ENCODE data around the gene AHRR.

AHRR gene

DNA sequence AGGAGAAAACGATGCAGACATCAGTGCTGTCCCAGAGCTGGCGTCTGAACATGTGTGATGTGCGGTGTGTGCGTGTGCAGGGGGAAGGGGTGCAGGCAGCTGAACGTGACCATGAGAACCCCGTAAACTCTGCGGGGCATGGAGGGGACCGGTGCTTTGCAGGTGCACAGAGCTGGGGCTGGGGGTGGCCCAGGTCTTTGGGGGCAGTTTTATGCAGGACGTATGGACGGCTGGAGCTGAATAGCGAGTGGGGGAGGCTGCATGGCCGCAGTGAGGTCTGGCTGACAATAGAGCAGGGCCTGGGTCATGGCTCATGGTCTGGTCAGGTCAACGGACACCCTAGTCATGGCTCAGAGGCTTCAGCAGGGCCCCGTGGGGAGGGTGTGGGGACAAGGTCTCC is 118.1 kb downstream of the AHRR start:
- Histone ChIP-seq H3K27ac (ENCODE audit: low read depth, low read length) (no peak overlapping the region), H2BK12ac (ENCODE audit: low read length) (no peak overlapping the region), H2BK120ac (ENCODE audit: insufficient read depth, low read length, poor library complexity) (no peak overlapping the region), H2AK5ac (ENCODE audit: low read length) (no peak overlapping the region), H2BK5ac (ENCODE audit: low read depth, low read length, poor library complexity) (no peak overlapping the region), H3K79me2 (ENCODE audit: control insufficient read depth, insufficient read depth, low read length, poor library complexity) (peaks cover 14% of the 10 kb centered on the region), H4K12ac (ENCODE audit: low read depth, low read length) (no peak overlapping the region), H3K36me3 (ENCODE audit: control insufficient read depth in 1 of 2, insufficient read depth in 2 of 2, low read length in 2 of 2) (no peaks in the 10 kb centered on the region), H3K4me1 (ENCODE audit: control insufficient read depth in 1 of 2, insufficient read depth in 2 of 2, low read length in 2 of 2) (peaks cover 13 to 14% of the 10 kb centered on the region in 2 experiments), H4K91ac (ENCODE audit: low read depth, low read length) (no peak overlapping the region), H3K9me3 (ENCODE audit: insufficient read depth, low read depth, low read length) (no peaks in the 10 kb centered on the region), H3K4me2 (ENCODE audit: low read length) (no peak overlapping the region), H3K4ac (ENCODE audit: low read depth, low read length) (no peak overlapping the region), H3K14ac (ENCODE audit: low read length) (no peak overlapping the region), H4K8ac (ENCODE audit: low read depth, low read length) (no peak overlapping the region), H2AFZ (ENCODE audit: insufficient read depth, low read length, poor library complexity) (no peak overlapping the region), H3K79me1 (ENCODE audit: low read length) (peaks cover 7% of the 10 kb centered on the region), H3K23ac (ENCODE audit: low read length) (no peak overlapping the region), H3K18ac (ENCODE audit: low read length) (no peak overlapping the region), H3K9ac (ENCODE audit: low read length) (no peak overlapping the region), H3K4me3 (ENCODE audit: low read depth, low read length) (no peak overlapping the region), H3K27me3 (ENCODE audit: insufficient read depth, low read length) (no peaks in the 10 kb centered on the region)
- DNase-seq, result no peak
- no CpG with 5 or more reads among the region's 14 CpGs for WGBS (ENCODE audit: extremely low coverage, insufficient coverage, insufficient read length)

DNA sequence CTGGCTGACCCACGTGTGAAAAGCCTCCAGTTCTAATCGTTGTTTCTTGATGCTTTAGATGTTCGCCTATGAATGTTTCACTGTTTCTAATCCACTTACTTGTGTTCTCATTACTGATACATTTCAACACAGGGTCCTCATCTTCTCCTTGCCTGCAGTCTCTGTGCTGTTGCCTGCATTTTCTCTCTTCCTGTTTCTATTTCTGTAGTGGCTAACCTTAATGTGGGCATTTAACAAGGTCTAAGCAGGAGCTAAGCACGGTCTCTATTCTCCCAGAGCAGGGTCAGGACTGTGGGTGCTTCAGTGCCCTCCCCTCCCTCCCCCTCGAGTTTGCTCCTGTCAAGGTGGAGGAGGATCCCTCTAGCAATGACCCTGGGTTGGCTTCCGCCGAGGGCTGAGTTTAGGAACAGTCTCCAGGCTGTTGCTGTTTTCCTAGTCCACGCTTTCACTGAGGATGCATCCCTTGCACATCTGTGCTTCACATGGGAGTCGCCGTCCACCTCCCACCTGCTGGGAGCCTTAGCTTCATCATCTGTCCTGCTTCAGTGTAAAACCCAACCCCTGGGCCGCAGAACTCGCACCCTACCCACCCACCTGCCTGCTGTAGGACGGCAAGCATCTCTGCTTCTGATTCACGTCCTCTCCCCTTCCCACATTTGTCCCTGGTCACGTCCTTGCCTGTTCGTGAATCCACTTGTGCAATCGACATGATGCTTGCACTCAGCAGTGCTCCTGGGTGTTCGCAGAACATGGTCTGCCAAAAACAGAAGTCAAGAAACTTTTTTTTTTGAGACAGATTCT is 119.1 kb downstream of the AHRR start:
- Histone ChIP-seq H3K4me2 (ENCODE audit: low read length) (no peak overlapping the region), H3K27me3 (ENCODE audit: insufficient read depth, low read length) (no peaks in the 10 kb centered on the region), H4K91ac (ENCODE audit: low read depth, low read length) (no peak overlapping the region), H3K27ac (ENCODE audit: low read depth, low read length) (no peak overlapping the region), H3K79me1 (ENCODE audit: low read length) (peaks cover 7% of the 10 kb centered on the region), H4K12ac (ENCODE audit: low read depth, low read length) (no peak overlapping the region), H2BK120ac (ENCODE audit: insufficient read depth, low read length, poor library complexity) (no peak overlapping the region), H3K9ac (ENCODE audit: low read length) (no peak overlapping the region), H2BK5ac (ENCODE audit: low read depth, low read length, poor library complexity) (no peak overlapping the region), H3K9me3 (ENCODE audit: insufficient read depth, low read depth, low read length) (no peaks in the 10 kb centered on the region), H3K4me1 (ENCODE audit: control insufficient read depth in 1 of 2, insufficient read depth in 2 of 2, low read length in 2 of 2) (peaks cover 13 to 14% of the 10 kb centered on the region in 2 experiments), H3K18ac (ENCODE audit: low read length) (no peak overlapping the region), H2BK12ac (ENCODE audit: low read length) (no peak overlapping the region), H3K4ac (ENCODE audit: low read depth, low read length) (no peak overlapping the region), H2AK5ac (ENCODE audit: low read length) (no peak overlapping the region), H3K23ac (ENCODE audit: low read length) (no peak overlapping the region), H4K8ac (ENCODE audit: low read depth, low read length) (no peak overlapping the region), H2AFZ (ENCODE audit: insufficient read depth, low read length, poor library complexity) (no peak overlapping the region), H3K36me3 (ENCODE audit: control insufficient read depth in 1 of 2, insufficient read depth in 2 of 2, low read length in 2 of 2) (no peaks in the 10 kb centered on the region), H3K79me2 (ENCODE audit: control insufficient read depth, insufficient read depth, low read length, poor library complexity) (peaks cover 14% of the 10 kb centered on the region), H3K4me3 (ENCODE audit: low read depth, low read length) (peak overlapping the region; percentile 30), H3K14ac (ENCODE audit: low read length) (no peak overlapping the region)
- no CpG with 5 or more reads among the region's 18 CpGs for WGBS (ENCODE audit: extremely low coverage, insufficient coverage, insufficient read length)
- no peak for DNase-seq

DNA sequence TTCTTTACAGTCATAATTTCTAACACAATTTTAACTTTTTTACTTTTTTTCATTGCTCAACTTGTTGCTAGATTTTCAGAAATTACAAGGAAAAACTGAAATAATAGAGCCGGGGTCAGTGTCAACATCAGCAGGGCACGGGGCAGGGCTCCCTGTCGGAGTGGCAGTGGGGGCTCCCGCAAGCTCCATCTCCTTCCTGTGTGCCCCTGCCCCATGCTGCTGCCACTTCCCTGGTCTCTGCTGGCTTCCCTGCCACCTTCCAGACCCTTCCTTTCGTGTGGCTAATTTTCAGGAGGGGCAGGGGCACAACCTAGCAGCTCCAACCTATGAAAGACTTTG is 120.5 kb downstream of the AHRR start:
- H3K4me2 ChIP-seq (ENCODE audit: low read length), result peak overlapping the region; percentile 77
- H3K4ac ChIP-seq (ENCODE audit: low read depth, low read length), result no peak overlapping the region
- peaks cover 7% of the 10 kb centered on the region for H3K79me1 ChIP-seq (ENCODE audit: low read length)
- no peak overlapping the region for H3K9ac ChIP-seq (ENCODE audit: low read length)
- peaks cover 14% of the 10 kb centered on the region for H3K79me2 ChIP-seq (ENCODE audit: control insufficient read depth, insufficient read depth, low read length, poor library complexity)
- H3K27me3 ChIP-seq (ENCODE audit: insufficient read depth, low read length), result no peaks in the 10 kb centered on the region
- no peak overlapping the region for H3K14ac ChIP-seq (ENCODE audit: low read length)
- no peak for DNase-seq
- H4K8ac ChIP-seq (ENCODE audit: low read depth, low read length), result peak overlapping the region; percentile 92
- H2AK5ac ChIP-seq (ENCODE audit: low read length), result peak overlapping the region; percentile 65
- peak overlapping the region; percentile 86 for H4K91ac ChIP-seq (ENCODE audit: low read depth, low read length)
- no peak overlapping the region for H2AFZ ChIP-seq (ENCODE audit: insufficient read depth, low read length, poor library complexity)
- H3K4me3 ChIP-seq (ENCODE audit: low read depth, low read length), result no peak overlapping the region
- H2BK12ac ChIP-seq (ENCODE audit: low read length), result no peak overlapping the region
- peaks cover 13 to 14% of the 10 kb centered on the region in 2 experiments for H3K4me1 ChIP-seq (ENCODE audit: control insufficient read depth in 1 of 2, insufficient read depth in 2 of 2, low read length in 2 of 2)
- no CpG with 5 or more reads among the region's 5 CpGs for WGBS (ENCODE audit: extremely low coverage, insufficient coverage, insufficient read length)
- H4K12ac ChIP-seq (ENCODE audit: low read depth, low read length), result peak overlapping the region; percentile 95
- H2BK120ac ChIP-seq (ENCODE audit: insufficient read depth, low read length, poor library complexity), result no peak overlapping the region
- peak overlapping the region; percentile 49 for H3K18ac ChIP-seq (ENCODE audit: low read length)
- H3K36me3 ChIP-seq (ENCODE audit: control insufficient read depth in 1 of 2, insufficient read depth in 2 of 2, low read length in 2 of 2), result peaks cover 1% of the 10 kb centered on the region in 2 experiments
- no peak overlapping the region for H2BK5ac ChIP-seq (ENCODE audit: low read depth, low read length, poor library complexity)
- no peaks in the 10 kb centered on the region for H3K9me3 ChIP-seq (ENCODE audit: insufficient read depth, low read depth, low read length)
- H3K27ac ChIP-seq (ENCODE audit: low read depth, low read length), result no peak overlapping the region
- no peak overlapping the region for H3K23ac ChIP-seq (ENCODE audit: low read length)

DNA sequence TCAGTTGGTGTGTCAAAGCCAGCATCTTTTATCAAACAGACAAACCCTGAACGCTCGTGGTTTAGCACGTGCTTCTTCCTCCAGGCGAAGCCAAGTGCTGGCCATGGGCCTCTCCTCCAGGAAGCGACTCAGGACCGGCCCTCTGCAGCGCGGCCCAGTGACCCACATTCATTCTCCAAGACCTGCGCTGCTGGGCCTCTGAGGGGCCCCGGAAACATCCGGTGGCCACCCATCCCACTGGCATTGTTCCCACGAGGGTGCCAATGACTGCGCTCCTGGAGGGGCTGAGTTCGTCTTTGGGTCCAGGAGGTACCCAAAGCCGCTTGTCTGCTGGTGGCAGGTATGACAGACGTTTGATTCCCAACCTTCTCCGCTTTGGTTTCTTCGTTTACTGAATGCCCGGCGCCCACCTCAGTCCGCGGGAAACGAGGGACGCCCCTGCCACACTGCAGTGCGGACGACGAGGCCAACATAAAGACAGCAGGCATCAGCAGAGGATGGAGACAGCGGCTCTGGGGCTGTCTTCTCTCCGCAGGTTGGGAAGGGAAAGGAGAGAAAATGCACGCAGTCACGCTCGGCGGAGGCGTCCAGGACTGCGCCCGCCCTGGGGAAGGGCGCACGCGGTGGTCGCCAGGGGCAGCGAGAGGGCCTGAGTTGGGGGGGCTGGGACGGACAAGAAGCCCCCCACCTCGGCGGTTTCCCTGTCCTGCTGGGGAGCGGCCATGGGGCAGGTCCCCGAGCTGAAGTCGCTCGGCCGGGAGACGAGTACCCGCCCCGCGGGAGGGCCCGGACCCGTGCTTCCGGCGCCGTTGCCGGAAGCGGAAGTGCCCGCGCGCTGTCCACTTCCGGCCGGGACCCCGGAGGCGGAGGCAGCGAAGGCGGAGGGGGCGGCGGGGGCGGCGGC is 121.1 kb downstream of the AHRR start, which contains the start of gene EXOC3:
TSS of gene EXOC3 (plus strand) at position 842 of the 904 bp plus-strand sequence. CDS start 3,030 bp downstream, outside the sequence.
- no peak within 1 kb of the TSS for H3K23ac ChIP-seq (ENCODE audit: low read length)
- peaks cover 13 to 14% of the 10 kb centered on the region in 2 experiments for H3K4me1 ChIP-seq (ENCODE audit: control insufficient read depth in 1 of 2, insufficient read depth in 2 of 2, low read length in 2 of 2)
- H3K14ac ChIP-seq (ENCODE audit: low read length), result peak within 1 kb of the TSS; percentile 88
- peak within 1 kb of the TSS; percentile 91 for H3K18ac ChIP-seq (ENCODE audit: low read length)
- H3K9me3 ChIP-seq (ENCODE audit: insufficient read depth, low read depth, low read length), result no peaks in the 10 kb centered on the region
- peaks cover 7% of the 10 kb centered on the region for H3K79me1 ChIP-seq (ENCODE audit: low read length)
- WGBS (ENCODE audit: extremely low coverage, insufficient coverage, insufficient read length), result no CpG with 5 or more reads among the region's 73 CpGs
- H3K4ac ChIP-seq (ENCODE audit: low read depth, low read length), result peak within 1 kb of the TSS; percentile 95
- peak within 1 kb of the TSS; percentile 95 for H3K9ac ChIP-seq (ENCODE audit: low read length)
- H2BK12ac ChIP-seq (ENCODE audit: low read length), result peak within 1 kb of the TSS; percentile 2
- peak; percentile 65 to 80 for DNase-seq
- H2BK120ac ChIP-seq (ENCODE audit: insufficient read depth, low read length, poor library complexity), result peak within 1 kb of the TSS; percentile 90
- H3K4me3 ChIP-seq (ENCODE audit: low read depth, low read length), result peak within 1 kb of the TSS; percentile 89
- peak within 1 kb of the TSS; percentile 86 for H4K91ac ChIP-seq (ENCODE audit: low read depth, low read length)
- peak within 1 kb of the TSS; percentile 96 for H2AFZ ChIP-seq (ENCODE audit: insufficient read depth, low read length, poor library complexity)
- H3K79me2 ChIP-seq (ENCODE audit: control insufficient read depth, insufficient read depth, low read length, poor library complexity), result peaks cover 14% of the 10 kb centered on the region
- H2BK5ac ChIP-seq (ENCODE audit: low read depth, low read length, poor library complexity), result peak within 1 kb of the TSS; percentile 8
- H3K27me3 ChIP-seq (ENCODE audit: insufficient read depth, low read length), result no peaks in the 10 kb centered on the region
- H3K27ac ChIP-seq (ENCODE audit: low read depth, low read length), result no peak within 1 kb of the TSS
- peak within 1 kb of the TSS; percentile 95 for H4K8ac ChIP-seq (ENCODE audit: low read depth, low read length)
- peak within 1 kb of the TSS; percentile 98 for H3K4me2 ChIP-seq (ENCODE audit: low read length)
- peak within 1 kb of the TSS; percentile 95 for H4K12ac ChIP-seq (ENCODE audit: low read depth, low read length)
- peaks cover 6 to 7% of the 10 kb centered on the region in 2 experiments for H3K36me3 ChIP-seq (ENCODE audit: control insufficient read depth in 1 of 2, insufficient read depth in 2 of 2, low read length in 2 of 2)
- peak within 1 kb of the TSS; percentile 66 for H2AK5ac ChIP-seq (ENCODE audit: low read length)
